Retinal pigment epithelial cell (primary cell): Measurements from ENCODE around the gene GPC5.
"Not testable (repeated sequence)": the region's sequence is repeated elsewhere in the genome, so short reads cannot be mapped to it uniquely, and the experiment has no call there.

Experiments used
- DNase-seq: peaks from one replicate; pipeline ENCODE4 v3.0.0-alpha.2; 2010; ENCODE audit warnings: low read depth
- H3K4me3 ChIP-seq: 2 replicates; pipeline ENCODE4 v1.5.1; 2011; ENCODE audit warnings: mild to moderate bottlenecking, low read length, control low read depth, moderate library complexity
- TF ChIP-seq, protein P1 (sequence below): conservative IDR thresholded peaks from 2 replicates; pipeline ENCODE4 v1.5.1; 2011; ENCODE audit warnings: low read depth, low read length, control low read depth, inconsistent platforms

Gene GPC5

DNA sequence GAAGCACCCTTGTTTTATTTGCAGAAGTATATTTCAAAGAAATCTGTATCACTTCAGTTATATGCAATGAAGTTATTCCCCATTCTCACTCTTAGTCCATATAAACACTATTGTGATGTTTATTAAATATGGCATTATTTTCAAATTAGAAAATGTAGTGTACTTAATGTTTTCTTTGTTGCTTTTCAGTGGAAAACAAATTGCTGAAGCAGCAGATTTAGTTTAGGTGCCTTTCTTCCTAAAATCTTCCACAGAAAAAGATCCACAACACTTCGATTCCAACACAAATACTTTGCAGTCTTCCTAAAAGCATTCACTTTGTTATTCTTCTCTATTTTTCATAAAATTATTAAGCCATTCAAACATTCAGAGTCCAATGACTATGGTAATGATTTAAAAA is 1336.1 kb downstream of the GPC5 start:
- TF ChIP-seq, protein P1, sequence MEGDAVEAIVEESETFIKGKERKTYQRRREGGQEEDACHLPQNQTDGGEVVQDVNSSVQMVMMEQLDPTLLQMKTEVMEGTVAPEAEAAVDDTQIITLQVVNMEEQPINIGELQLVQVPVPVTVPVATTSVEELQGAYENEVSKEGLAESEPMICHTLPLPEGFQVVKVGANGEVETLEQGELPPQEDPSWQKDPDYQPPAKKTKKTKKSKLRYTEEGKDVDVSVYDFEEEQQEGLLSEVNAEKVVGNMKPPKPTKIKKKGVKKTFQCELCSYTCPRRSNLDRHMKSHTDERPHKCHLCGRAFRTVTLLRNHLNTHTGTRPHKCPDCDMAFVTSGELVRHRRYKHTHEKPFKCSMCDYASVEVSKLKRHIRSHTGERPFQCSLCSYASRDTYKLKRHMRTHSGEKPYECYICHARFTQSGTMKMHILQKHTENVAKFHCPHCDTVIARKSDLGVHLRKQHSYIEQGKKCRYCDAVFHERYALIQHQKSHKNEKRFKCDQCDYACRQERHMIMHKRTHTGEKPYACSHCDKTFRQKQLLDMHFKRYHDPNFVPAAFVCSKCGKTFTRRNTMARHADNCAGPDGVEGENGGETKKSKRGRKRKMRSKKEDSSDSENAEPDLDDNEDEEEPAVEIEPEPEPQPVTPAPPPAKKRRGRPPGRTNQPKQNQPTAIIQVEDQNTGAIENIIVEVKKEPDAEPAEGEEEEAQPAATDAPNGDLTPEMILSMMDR, result no peak
- DNase-seq, result no peak
- H3K4me3 ChIP-seq, result no peak overlapping the region

DNA sequence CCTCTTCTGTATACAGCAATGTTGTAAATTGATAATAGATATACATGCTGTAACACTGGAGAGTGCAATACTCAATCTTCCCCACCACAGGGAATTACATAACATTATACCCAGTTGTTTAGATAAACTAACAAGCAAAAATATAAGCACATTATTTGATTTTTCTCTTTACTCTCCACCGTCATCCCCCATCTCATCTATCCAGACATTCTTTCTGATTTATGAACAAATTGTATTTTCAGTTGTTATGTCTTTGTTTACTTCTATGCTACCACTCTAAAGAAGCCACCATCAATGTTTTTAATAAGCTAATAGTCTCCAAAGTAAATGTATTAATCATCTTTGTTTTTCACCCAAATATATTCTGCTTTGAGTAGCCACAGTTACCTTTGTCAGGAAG is 1337.5 kb downstream of the GPC5 start:
- TF ChIP-seq, protein P1, result no peak
- no peak for DNase-seq
- H3K4me3 ChIP-seq, result no peak overlapping the region

DNA sequence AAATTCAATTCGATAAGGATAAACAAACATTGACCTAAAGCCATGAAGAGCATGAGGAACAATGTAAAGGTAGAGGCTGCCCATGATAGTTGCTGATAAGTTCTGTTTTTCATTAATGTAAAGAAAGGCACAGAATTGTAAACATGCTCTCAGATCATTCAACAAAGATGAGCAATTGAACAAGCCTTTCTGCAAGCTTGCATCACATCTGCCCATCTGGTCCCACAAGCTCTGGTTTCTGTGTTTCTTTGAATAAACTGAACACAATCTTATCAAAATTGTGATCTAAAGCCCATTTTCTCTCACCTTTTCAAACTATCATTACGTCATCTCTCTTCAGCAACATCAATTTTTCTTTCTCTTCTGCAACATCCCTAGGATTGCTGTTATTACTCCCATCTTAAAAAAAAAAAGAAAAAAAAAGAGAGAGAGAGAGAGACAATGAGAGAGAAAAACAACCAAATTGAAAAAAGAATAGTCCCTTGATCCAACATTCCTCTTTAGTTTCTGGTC is 1340.9 kb downstream of the GPC5 start:
- TF ChIP-seq, protein P1, result no peak
- H3K4me3 ChIP-seq, result no peak overlapping the region
- DNase-seq, result no peak

DNA sequence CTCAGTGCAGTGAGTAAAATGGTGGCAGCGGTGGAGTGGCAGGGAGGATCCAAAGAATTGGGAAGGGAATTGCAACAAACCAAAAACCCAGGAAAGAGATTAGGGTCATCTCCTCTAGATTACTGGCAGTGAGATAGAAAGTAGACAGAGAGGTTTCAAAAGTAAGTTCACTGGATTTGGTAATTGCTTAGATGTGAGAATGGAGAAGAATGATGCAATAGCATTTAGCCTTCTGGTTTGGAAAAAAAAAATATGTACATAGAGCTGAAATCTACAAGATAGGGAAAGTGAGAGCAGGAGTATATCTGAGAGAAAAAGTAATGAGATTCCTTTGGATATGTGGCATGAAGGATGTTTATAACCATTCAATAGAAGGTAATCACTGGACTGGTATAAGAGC is 1345.6 kb downstream of the GPC5 start:
- TF ChIP-seq, protein P1, result no peak
- DNase-seq, result no peak

DNA sequence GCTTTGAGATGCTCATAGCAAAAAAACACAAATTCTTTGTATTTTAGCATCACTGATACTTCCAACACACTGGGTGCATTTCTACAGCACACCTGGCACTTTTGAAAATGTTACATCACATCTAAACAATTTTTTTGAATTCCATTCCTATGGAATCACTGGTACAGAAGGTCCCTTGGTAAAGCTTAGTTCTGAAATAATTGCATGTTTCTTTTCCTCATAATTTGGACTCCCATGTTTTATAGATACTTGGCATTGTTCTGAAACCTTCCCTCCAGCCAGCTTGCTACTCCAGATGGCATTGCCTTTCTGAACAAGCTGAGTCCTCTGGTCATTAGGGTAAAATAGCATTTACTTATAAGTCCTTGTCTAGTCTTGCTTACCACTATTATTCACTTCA is 1346.8 kb downstream of the GPC5 start:
- H3K4me3 ChIP-seq, result no peak overlapping the region
- no peak for DNase-seq
- TF ChIP-seq, protein P1, result no peak

More for the DNA sequence above, 1345.6 kb downstream of the GPC5 start:
- no peak overlapping the region for H3K4me3 ChIP-seq

DNA sequence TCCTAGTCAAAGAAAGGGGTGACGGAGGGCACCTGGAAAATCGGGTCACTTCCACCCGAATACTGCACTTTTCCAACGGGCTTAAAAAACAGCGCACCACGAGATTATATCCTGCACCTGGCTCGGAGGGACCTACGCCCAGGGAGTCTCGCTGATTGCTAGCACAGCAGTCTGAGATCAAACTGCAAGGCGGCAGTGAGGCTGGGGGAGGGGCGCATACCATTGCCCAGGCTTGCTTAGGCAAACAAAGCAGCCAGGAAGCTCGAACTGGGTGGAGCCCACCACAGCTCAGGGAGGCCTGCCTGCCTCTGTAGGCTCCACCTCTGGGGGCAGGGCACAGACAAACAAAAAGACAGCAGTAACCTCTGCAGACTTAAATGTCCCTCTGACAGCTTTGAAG is 1354.3 kb downstream of the GPC5 start:
- H3K4me3 ChIP-seq, DNase-seq: not testable (repeated sequence)

DNA sequence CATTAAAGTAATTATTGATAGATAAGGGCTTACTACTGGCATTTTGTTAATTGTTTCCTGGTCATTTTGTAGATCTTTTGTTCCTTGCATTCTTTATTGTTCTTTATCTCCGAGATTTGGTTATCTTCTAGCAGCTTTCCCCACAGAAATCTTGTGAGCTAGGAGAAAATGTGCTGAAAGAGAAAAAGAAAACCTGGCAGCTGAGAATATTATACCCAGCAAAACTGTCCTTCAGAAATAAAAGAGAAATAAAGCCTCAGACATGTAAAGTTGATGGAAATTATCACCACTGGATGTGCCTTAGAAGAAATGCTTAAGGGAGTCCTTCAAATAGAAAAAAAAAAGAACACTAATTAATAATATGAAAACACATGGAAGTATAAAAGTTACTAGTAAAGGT is 1363.3 kb downstream of the GPC5 start:
- TF ChIP-seq, protein P1, result no peak
- no peak for DNase-seq
- H3K4me3 ChIP-seq, result no peak overlapping the region

DNA sequence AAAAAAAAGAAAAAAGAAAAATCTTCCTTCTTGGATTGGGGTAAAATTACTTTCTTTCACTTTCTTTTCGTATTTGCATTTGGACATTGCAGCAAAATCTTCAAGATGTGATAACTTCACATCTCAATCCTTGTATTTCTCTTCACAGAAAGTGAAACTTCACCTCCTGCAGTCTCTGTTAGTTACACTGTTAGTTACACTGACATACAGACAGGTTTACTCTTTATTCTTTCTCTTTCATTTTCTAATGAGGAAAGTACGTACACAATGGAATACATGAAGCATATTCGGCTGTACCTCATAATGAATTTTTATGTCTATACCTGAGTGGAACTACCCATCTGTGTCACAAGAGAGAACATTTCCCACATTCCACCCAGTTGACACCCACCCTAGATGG is 1369.0 kb downstream of the GPC5 start:
- TF ChIP-seq, protein P1, result no peak
- DNase-seq, result no peak
- no peak overlapping the region for H3K4me3 ChIP-seq
